T-cell (primary cell): ENCODE measurements around the gene B9D1. TPM values are rescaled to one million over a fixed set of nuclear protein-coding genes. Genes with fewer than 3 reads are reported as not detected.

Experiments
- ATAC-seq, 4 experiments: fragments of 200-7000 bp in 3 of 4; fragments of 150-1000 bp in 1 of 4; cut with Tn5 transposase; replicated peaks in 1 of 4; 1 replicate in 3 of 4; 2 replicates in 1 of 4; pipeline ENCODE4 v1.10.0; 2021; ENCODE audit warnings: moderate library complexity in 3 of 4, mild to moderate bottlenecking in 2 of 4, moderate number of reproducible peaks in 1 of 4
- CTCF ChIA-PET, 2 donors: fragments of 300-600 bp; sonication (Branson Sonifier 250); formaldehyde crosslinking; loops; one replicate each; lab custom pipeline; 2022; ENCODE audit warnings: antibody characterized with exemption in 2 of 2; lab: Charles Lee
- POLR2A ChIA-PET, 2 donors: fragments of 300-600 bp; sonication (Branson Sonifier 250); formaldehyde crosslinking; loops; one replicate each; lab custom pipeline; 2022; ENCODE audit warnings: antibody characterized with exemption in 2 of 2; lab: Charles Lee
- DNase-seq, 35 experiments: peaks; one replicate each; pipeline versions ENCODE4 v3.0.0 to v3.0.0-alpha.2; 2013 to 2023
- H3K27ac ChIP-seq: one replicate; pipeline ENCODE4 v1.5.1; 2013; ENCODE audit warnings: low read length
- H3K27me3 ChIP-seq, 2 experiments: replicated peaks in 1 of 2; 1 replicate in 1 of 2; 2 replicates in 1 of 2; pipeline versions ENCODE4 v1.6.1 to v1.7.0; 2013; ENCODE audit warnings: low read length in 1 of 2, mixed read lengths in 1 of 2; ENCODE audit not compliant: control insufficient read depth in 2 of 2, insufficient read depth in 2 of 2; ENCODE audit errors: extremely low read depth in 1 of 2
- H3K36me3 ChIP-seq, 2 donors: 1 replicate in 1 of 2; 2 replicates in 1 of 2; pipeline versions ENCODE4 v1.6.1 to v1.7.0; 2013; ENCODE audit warnings: low read length in 1 of 2; ENCODE audit not compliant: control insufficient read depth in 2 of 2, insufficient read depth in 1 of 2; ENCODE audit errors: extremely low read depth in 1 of 2
- H3K4me1 ChIP-seq, 2 experiments: 1 replicate in 1 of 2; 2 replicates in 1 of 2; pipeline versions ENCODE4 v1.6.1 to v1.7.0; 2013; ENCODE audit warnings: low read length in 2 of 2, mixed read lengths in 1 of 2; ENCODE audit not compliant: insufficient read depth in 2 of 2, control insufficient read depth in 1 of 2; ENCODE audit errors: extremely low read depth in 1 of 2
- H3K4me3 ChIP-seq, 2 donors: 1 replicate in 1 of 2; 2 replicates in 1 of 2; pipeline versions ENCODE4 v1.5.1 to v1.7.0; 2013; ENCODE audit warnings: mild to moderate bottlenecking in 2 of 2, low read length in 1 of 2, moderate library complexity in 1 of 2; ENCODE audit not compliant: control insufficient read depth in 1 of 2; ENCODE audit errors: extremely low read depth in 1 of 2
- H3K9me3 ChIP-seq: 2 replicates; pipeline ENCODE4 v1.7.0; 2013
- H3K27ac Mint-ChIP-seq, 2 donors: one replicate each; pipeline ENCODE4 v1.8.0; 2020 to 2021; ENCODE audit warnings: mild to moderate bottlenecking in 2 of 2, mixed read lengths in 2 of 2
- H3K27me3 Mint-ChIP-seq, 2 donors: one replicate each; pipeline ENCODE4 v1.8.0; 2021 to 2022; ENCODE audit warnings: mixed read lengths in 2 of 2
- H3K36me3 Mint-ChIP-seq: one replicate; pipeline ENCODE4 v1.8.0; 2021; ENCODE audit warnings: mixed read lengths
- H3K4me1 Mint-ChIP-seq, 3 donors: one replicate each; pipeline ENCODE4 v1.8.0; 2020 to 2022; ENCODE audit warnings: mixed read lengths in 3 of 3, mild to moderate bottlenecking in 1 of 3
- H3K4me3 Mint-ChIP-seq, 3 donors: one replicate each; pipeline ENCODE4 v1.8.0; 2020 to 2022; ENCODE audit warnings: mild to moderate bottlenecking in 3 of 3, mixed read lengths in 3 of 3, moderate library complexity in 3 of 3
- H3K9me3 Mint-ChIP-seq, 3 donors: one replicate each; pipeline ENCODE4 v1.8.0; 2020 to 2022; ENCODE audit warnings: mixed read lengths in 3 of 3
- WGBS: methylation state at CpG from one replicate; pipeline ENCODE4 v1.1.5; 2013; ENCODE audit warnings: missing lambda C conversion rate; ENCODE audit not compliant: insufficient coverage; 5-methylcytosine and 5-hydroxymethylcytosine counted together
- total RNA-seq, 35 experiments: library from RNA in 6 of 35; stranded (reverse) in 6 of 35; fragments of 120-200 nt in 1 of 35; gene quantifications; one replicate each; pipeline versions ENCODE4 v1.2.1 to v1.2.4 and lab custom pipeline; 2013 to 2026

The B9D1 gene
- total RNA-seq (1 to 10 TPM; 1.2 to 2.5 (median 2.1) TPM), total RNA-seq (lab: John Stamatoyannopoulos, UW) (0.23 to 4.1 (median 0.97) reads per million in 29 experiments)
- 0.87 TPM for total RNA-seq (2013)

GRCh38 chr17:19362277-19363113, at the start of gene B9D1:
Gene B9D1 (minus strand): TSS chr17:19362723. CDS start chr17:19362569, 154 bp downstream.
- WGBS = under 1% methylated on average over 83 of the region's 83 CpGs
- H3K9me3 ChIP-seq = no peaks in the 10 kb centered on the region

GRCh38 chr17:19411631-19412030, 49.1 kb upstream of the B9D1 start:
- Mint-ChIP-seq H3K27me3 (peaks cover 0 to 5% of the 10 kb centered on the region in 2 donors), H3K9me3 (no peaks in the 10 kb centered on the region), H3K4me3 (no peak overlapping the region), H3K36me3 (no peaks in the 10 kb centered on the region), H3K4me1 (no peaks in the 10 kb centered on the region), H3K27ac (no peak overlapping the region)
- CTCF ChIA-PET = no interaction called here
- Histone ChIP-seq H3K36me3 (no peaks in the 10 kb centered on the region), H3K27me3 (peaks cover 0 to 31% of the 10 kb centered on the region in 2 experiments), H3K4me3 (no peak overlapping the region), H3K4me1 (no peaks in the 10 kb centered on the region), H3K9me3 (no peaks in the 10 kb centered on the region), H3K27ac (no peak overlapping the region)
- ATAC-seq (no peak), DNase-seq (no peak)
- WGBS = 87% methylated on average over 7 of the region's 9 CpGs
- POLR2A ChIA-PET = interaction anchor here in 1 of 2 donors (0.6 kb wide), 1 partner anchor 96 kb away, joined by 3 read pairs; no protein-coding TSS in a partner anchor

More at GRCh38 chr17:19362277-19363113, at the start of gene B9D1:
- Mint-ChIP-seq H3K4me3 (peak within 1 kb of the TSS; percentile 73 to 88 (median 86)), H3K27me3 (peaks cover 10 to 16% of the 10 kb centered on the region in 2 donors), H3K27ac (peak within 1 kb of the TSS; percentile 69 to 82), H3K4me1 (peaks cover 0 to 10% (median 7%) of the 10 kb centered on the region in 3 donors), H3K9me3 (no peaks in the 10 kb centered on the region), H3K36me3 (no peaks in the 10 kb centered on the region)
- CTCF ChIA-PET = interaction anchor here (0.5 to 2.2 kb wide), 16 partner anchors 9 to 1332 kb away, joined by 3 to 64 read pairs (median 4); partner anchors contain the start of gene MAPK7 (in 2 of the 2)
- no peaks in the 10 kb centered on the region for H3K36me3 ChIP-seq
- peak within 1 kb of the TSS; percentile 24 for H3K27ac ChIP-seq
- H3K27me3 ChIP-seq = peaks cover 0 to 35% of the 10 kb centered on the region in 2 experiments
- DNase-seq (peak; percentile 83 to 98 (median 91)), ATAC-seq (peak; percentile 89 to 95 (median 91))
- peaks cover 0 to 14% of the 10 kb centered on the region in 2 experiments for H3K4me1 ChIP-seq
- POLR2A ChIA-PET = interaction anchor here (0.6 to 1.0 kb wide), 2 partner anchors 15 to 1641 kb away, joined by 3 to 9 read pairs; no protein-coding TSS in a partner anchor
- H3K4me3 ChIP-seq = peak within 1 kb of the TSS; percentile 77 to 79

- Mint-ChIP-seq H3K4me3 (no peak within 1 kb of the TSS), H3K36me3 (no peaks in the 10 kb centered on the region), H3K9me3 (no peaks in the 10 kb centered on the region), H3K27ac (no peak within 1 kb of the TSS), H3K4me1 (no peaks in the 10 kb centered on the region), H3K27me3 (peaks cover 0 to 5% of the 10 kb centered on the region in 2 donors)
- POLR2A ChIA-PET = interaction anchor here in 1 of 2 donors (0.6 kb wide), 1 partner anchor 95 kb away, joined by 3 read pairs; no protein-coding TSS in a partner anchor
- Histone ChIP-seq H3K27ac (no peak within 1 kb of the TSS), H3K9me3 (no peaks in the 10 kb centered on the region), H3K27me3 (peaks cover 0 to 31% of the 10 kb centered on the region in 2 experiments), H3K4me3 (no peak within 1 kb of the TSS), H3K36me3 (no peaks in the 10 kb centered on the region), H3K4me1 (no peaks in the 10 kb centered on the region)
- no peak for DNase-seq
- ATAC-seq = no peak
- CTCF ChIA-PET = no interaction called here
- 54% methylated on average over 13 of the region's 23 CpGs for WGBS
Measured at GRCh38 chr17:19410875-19411620, 48.5 kb upstream of the B9D1 start, which contains the start of gene RNF112. Gene RNF112 (plus strand): TSS chr17:19411232. CDS start chr17:19411409, 177 bp downstream.

GRCh38 chr17:19410091-19410490, 47.6 kb upstream of the B9D1 start:
- no peak for ATAC-seq
- no peak overlapping the region for H3K4me3 Mint-ChIP-seq
- POLR2A ChIA-PET = no interaction called here
- Histone ChIP-seq H3K27me3 (peaks cover 0 to 28% of the 10 kb centered on the region in 2 experiments), H3K9me3 (no peaks in the 10 kb centered on the region), H3K4me1 (no peaks in the 10 kb centered on the region), H3K36me3 (no peaks in the 10 kb centered on the region), H3K27ac (no peak overlapping the region), H3K4me3 (no peak overlapping the region)
- no peak overlapping the region for H3K27ac Mint-ChIP-seq
- no peaks in the 10 kb centered on the region for H3K36me3 Mint-ChIP-seq
- WGBS = 81% methylated on average over 3 of the region's 6 CpGs
- H3K9me3 Mint-ChIP-seq = no peaks in the 10 kb centered on the region
- CTCF ChIA-PET = no interaction called here
- H3K4me1 Mint-ChIP-seq = no peaks in the 10 kb centered on the region
- peaks cover 0 to 5% of the 10 kb centered on the region in 2 donors for H3K27me3 Mint-ChIP-seq
- no peak for DNase-seq

GRCh38 chr17:19409509-19409908, 47.0 kb upstream of the B9D1 start:
- Mint-ChIP-seq H3K27ac (no peak overlapping the region), H3K9me3 (no peaks in the 10 kb centered on the region), H3K4me1 (no peaks in the 10 kb centered on the region), H3K27me3 (peaks cover 0 to 2% of the 10 kb centered on the region in 2 donors), H3K36me3 (no peaks in the 10 kb centered on the region), H3K4me3 (no peak overlapping the region)
- Histone ChIP-seq H3K27me3 (peaks cover 0 to 24% of the 10 kb centered on the region in 2 experiments), H3K9me3 (no peaks in the 10 kb centered on the region), H3K27ac (no peak overlapping the region), H3K36me3 (no peaks in the 10 kb centered on the region), H3K4me1 (no peaks in the 10 kb centered on the region), H3K4me3 (no peak overlapping the region)
- CTCF ChIA-PET = no interaction called here
- WGBS = 60% methylated on average over 3 of the region's 3 CpGs
- ATAC-seq (no peak), DNase-seq (no peak)
- POLR2A ChIA-PET = no interaction called here

- ATAC-seq (no peak), DNase-seq (no peak)
- no peaks in the 10 kb centered on the region for H3K4me1 ChIP-seq
- POLR2A ChIA-PET = no interaction called here
- 80% methylated on average over 2 of the region's 3 CpGs for WGBS
- peaks cover 0 to 2% of the 10 kb centered on the region in 2 donors for H3K27me3 Mint-ChIP-seq
- H3K36me3 ChIP-seq = no peaks in the 10 kb centered on the region
- H3K4me3 ChIP-seq = no peak overlapping the region
- no peaks in the 10 kb centered on the region for H3K4me1 Mint-ChIP-seq
- no peaks in the 10 kb centered on the region for H3K9me3 ChIP-seq
- H3K4me3 Mint-ChIP-seq = no peak overlapping the region
- CTCF ChIA-PET = no interaction called here
- no peaks in the 10 kb centered on the region for H3K9me3 Mint-ChIP-seq
- no peak overlapping the region for H3K27ac ChIP-seq
- H3K36me3 Mint-ChIP-seq = no peaks in the 10 kb centered on the region
- no peak overlapping the region for H3K27ac Mint-ChIP-seq
- H3K27me3 ChIP-seq = peaks cover 0 to 20% of the 10 kb centered on the region in 2 experiments
Measured at GRCh38 chr17:19409066-19409465, 46.5 kb upstream of the B9D1 start.
